Stromal cell of bone marrow (primary cell): ENCODE data around the gene TGM4.

Experiments
- DNase-seq: peaks from one replicate; pipeline ENCODE4 v3.0.0-alpha.2; 2012; ENCODE audit warnings: low read depth

Gene TGM4

GRCh38 chr3:44954962-44955361 lies 80.6 kb downstream of the TGM4 start:
- no peak for DNase-seq

GRCh38 chr3:44955917-44956316 lies 81.5 kb downstream of the TGM4 start:
- DNase-seq: no peak

GRCh38 chr3:44957986-44958385 lies 83.6 kb downstream of the TGM4 start:
- no peak for DNase-seq

- no peak for DNase-seq
Measured at GRCh38 chr3:44958386-44958785, 84.0 kb downstream of the TGM4 start.

- DNase-seq: peak; percentile 69
Measured at GRCh38 chr3:44960387-44961026, 86.1 kb downstream of the TGM4 start.

GRCh38 chr3:44961888-44962287 lies 87.5 kb downstream of the TGM4 start:
- DNase-seq: no peak

GRCh38 chr3:44962621-44963393 lies 88.4 kb downstream of the TGM4 start:
- no peak for DNase-seq

GRCh38 chr3:44963571-44964325 lies 89.3 kb downstream of the TGM4 start:
- DNase-seq: no peak
